ENCODE results near the gene EEF1A2.

EEF1A2 gene

DNA sequence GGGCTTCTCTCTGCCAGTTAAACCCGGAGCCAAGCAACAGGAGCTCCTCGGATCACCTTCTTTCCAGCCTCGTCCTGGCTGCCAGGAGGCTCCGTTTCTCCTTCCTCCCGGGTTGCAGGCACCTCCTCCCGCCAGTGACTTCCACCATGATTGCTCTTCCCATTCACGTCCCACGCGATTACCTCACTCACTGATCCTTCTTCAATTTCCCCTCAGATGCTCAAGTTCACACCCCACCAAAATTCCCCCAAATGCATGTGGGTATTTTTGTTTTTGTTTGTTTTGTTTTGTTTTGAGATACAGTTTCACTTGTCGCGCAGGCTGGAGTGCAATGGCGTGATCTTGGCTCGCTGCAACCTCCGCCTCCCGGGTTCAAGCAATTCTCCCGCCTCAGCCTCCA lies 51.6 kb downstream of the EEF1A2 start:
- no peak for DNase-seq

DNA sequence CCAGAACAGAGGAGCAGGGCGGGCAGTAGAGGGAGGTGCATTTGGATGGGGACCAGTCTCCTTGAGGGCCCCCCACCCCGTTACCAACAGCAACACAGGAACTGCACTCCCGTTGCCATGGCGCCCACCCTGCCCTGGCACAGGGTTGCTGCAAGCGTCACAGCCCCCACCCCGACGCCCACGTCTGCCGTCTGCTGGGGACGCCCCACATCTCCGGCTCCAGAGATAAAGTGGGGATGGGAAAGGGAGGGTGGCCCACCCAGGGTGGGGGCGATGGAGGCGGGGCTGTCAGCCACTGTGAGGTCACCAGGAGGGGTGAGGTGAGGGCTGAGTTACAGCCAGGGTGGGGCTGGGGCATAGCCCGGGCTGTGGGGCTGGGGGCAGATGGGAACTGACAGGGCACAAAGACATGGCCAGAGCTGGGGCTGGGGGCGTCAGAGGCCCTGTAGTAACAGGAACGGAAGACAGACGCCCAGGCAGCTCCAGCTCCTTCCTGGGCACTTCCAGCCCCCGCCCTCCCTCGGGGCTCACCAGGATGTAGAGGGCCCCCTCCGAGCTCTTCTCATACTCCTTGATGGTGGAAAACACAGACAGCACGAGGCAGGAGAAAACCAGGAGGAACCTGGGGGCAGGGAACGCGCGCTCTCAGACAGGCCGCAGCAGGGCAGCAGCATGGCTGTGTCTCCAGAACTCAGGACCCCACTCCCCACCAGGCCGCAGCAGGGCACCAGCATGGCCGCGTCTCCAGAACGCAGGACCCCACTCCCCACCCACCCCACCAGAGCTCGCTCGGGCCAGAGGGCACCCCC lies 52.5 kb downstream of the EEF1A2 start:
- DNase-seq, result no peak

DNA sequence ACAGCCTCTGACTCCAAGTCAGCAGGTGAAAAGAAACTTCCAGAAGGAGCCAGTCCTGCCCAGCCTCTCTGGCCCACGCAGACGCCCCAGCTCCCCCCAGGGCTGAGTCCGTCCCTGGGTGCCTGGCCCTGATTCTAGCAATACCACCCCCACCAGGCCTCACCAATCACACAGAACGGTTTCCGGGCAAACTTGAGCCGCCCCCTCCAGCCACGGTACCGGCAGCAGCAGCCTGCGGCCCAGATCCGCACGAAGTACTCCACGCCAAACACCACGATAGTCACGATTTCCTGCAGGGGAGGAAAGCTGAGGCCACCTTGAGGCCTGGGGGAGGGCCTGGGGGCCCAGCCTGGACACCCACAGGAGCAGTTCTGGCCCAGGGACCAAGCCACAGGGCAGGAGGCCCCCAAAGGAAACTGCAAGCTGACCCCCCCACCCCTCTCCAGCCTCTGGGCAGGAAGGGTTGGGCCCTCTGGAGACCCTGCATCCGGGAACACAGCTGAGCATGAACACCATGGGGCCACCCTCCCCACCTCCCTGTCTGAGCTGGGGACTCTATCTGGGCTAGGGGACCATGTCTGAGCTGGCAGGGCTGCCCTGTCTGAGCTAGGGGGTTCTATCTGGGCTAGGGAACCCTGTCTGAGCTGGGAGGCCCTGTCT lies 53.7 kb downstream of the EEF1A2 start:
- DNase-seq, result no peak

DNA sequence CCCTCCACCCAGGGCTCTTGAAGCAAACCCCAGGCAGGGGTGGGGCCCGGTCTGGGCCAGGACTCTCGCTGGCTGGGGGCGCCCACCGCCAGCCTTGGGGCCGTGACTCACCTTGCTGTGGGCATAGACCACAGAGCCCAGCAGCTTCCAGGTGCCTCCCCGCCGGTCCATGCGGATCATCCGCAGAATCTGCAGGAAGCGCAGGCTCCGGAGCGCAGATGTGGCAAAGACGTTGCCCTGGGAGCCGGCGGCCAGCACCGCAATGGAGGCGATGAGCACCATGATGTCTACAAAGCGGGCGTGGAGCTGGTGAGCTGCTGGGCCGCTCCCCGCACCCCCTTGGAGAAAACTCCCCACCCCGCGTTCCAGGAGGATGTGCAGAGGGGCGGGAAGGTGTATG lies 54.3 kb downstream of the EEF1A2 start:
- no peak for DNase-seq

DNA sequence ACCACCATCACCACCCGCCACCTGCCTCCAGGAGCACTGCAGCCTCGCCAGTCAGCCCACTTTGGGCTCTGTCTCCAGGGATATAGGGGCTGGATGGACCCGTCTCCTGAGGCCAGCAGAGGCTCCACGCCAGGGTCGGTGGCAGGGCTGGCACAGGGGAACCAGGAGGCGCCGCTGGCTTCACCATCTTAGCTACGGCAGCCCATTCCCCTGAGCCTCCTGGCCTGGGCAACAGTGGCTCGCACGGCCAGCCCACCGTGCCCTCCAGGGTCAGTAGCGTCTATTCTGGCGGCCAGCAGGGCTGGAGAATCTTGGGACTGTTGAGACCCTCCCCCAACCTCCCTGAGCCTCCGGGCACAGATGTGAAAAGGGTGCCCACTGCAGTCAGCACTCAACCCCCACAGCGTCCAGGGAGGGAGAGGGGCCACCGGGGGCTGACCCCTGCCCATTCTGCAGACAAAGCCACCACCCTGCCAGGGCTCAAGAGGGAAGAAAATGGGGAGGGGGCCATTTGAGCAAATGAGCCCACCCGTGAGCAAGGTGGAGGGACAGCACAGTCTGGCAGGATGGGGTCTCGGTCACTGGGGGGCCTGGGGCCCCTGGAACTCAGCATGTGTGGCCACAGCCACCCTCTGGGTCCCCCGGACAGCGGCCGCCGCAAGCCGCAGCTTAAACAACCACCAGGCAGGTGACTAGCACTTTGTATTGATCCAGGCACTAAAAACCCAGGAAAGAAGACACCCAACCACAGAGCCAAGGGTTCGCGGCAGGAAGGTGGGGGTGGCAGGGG lies 55.1 kb downstream of the EEF1A2 start:
- DNase-seq, result no peak

DNA sequence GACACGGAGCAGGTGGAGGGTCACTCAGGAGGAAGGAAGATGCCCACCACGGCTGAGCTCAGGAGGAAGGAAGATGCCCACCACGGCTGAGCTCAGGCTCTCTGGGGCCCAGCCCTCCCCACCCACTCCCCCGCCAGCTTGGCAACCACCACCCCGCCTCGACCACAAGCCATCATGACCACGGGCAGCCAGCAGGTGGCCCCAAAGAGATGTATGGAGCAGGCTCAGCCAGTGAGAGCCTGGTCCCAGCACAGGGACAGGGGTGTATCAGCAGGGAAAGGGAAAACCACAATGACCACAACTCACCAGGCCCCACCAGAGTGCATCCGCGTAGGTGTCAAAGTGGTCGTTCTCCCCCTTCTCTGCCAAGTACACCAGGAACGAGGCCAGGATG lies 56.8 kb downstream of the EEF1A2 start:
- DNase-seq, result peak; percentile 68

DNA sequence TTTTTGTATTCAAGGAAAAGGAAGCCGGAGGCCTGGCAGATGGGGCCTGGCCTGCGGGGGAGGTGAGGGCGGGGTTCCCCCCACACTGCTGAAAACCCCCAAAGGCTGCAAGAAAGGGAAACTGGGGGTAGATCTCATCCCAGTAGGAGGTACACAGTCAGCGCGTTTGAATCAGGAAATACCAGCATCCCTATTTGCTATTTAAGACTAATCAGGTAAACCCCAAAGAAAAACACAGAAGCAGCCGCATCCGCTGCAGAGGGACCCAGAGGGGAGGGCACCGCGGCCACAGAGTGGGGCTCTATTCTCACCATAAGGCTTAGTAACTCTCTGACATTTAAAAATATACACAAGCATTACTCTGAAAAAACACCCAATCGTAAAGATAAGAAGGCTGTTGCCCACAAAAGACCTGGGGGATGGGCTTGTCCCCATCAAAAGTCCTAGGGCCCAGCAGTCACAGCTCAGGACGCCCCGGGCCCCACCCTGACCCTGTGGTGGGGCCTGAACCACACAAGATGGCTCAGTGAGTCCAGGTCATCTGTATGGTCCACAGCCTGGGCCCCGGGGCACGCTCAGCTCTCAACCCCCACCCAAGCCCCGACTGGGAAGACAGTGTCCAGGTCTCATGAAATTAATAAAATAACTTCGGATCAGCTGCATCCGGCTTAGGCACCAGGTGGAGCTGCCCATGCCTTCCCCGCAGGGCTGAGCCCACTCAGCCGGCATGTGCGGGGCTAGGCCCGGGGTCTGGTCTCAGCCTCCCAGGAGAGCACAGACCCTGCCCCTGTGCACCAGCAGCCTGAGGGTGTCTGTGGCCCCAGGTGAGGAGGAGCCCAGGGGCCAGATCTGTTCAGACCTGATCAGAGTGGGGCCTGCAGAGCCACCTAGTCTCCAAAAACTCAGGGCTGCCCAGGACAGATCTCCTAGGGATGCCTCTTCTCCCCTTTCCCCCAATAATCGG lies 57.5 kb downstream of the EEF1A2 start:
- DNase-seq, result peak; percentile 28

DNA sequence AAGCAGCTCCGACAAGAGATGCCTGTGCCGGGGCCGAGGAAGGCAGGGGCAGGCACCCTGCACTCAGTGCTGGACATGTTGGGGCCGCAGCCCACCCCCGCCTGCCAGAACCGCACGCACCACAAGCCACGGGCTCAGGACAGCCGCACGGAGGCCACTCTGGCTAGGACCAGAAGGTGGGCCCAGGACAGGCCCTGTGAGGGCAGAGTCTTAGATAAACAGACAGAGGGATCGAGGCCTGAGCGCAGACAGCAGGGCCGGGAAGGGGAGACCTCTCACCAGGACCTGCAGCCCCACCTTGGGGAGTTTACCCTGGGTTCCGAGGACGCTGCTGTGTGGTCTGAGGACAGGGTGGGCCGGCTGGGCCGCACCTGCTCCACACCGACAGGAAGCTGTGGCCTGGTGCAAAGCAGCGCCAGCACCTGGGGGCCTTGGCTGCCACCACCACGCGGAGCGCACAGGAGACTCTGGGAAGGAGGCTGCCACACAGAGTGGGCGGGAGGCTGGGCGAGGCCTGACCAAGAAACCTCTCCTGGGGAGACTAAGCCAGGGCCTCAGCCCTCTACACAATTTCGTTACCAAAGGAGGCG lies 58.4 kb downstream of the EEF1A2 start:
- DNase-seq, result no peak

DNA sequence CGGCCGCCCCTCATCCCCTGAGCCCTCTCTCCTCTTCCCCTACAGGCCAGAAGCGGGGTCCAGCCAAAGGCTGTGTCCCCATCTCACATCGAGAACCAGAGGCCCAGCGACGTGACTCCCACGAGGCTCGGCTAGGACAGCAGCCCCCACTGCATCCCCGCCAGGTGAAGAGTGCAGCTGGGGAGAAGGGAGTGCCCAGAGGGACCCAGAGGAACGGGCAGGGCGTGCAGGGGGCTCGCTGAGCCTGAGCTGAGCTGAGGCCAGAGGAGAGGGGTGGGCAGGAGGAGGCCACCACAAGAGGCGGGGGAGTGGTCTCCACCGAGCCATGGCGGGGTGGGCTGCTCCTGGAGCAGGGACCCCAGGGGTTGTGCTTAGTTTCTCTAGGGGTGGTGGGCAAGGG lies 59.0 kb downstream of the EEF1A2 start:
- no peak for DNase-seq

DNA sequence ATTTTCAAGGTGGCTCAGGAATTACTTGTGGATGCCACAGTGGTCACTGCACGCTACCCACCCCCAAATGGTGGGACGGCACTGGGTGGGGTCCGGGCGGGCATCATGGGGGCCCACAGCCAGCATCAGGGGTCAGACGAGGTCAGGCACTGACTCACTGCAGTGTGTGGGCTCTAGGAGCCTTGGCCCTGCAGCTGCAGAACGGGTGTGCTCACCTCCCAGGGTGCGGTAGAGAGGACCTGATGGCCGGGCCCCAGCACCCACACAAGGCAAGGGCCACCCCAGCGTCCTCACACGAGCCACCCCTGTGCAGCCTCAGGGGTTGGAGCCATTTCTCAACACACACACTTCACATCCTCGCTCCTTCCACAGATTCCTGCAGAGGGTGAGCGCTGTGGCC lies 60.8 kb downstream of the EEF1A2 start:
- DNase-seq, result no peak
